SU-DHL-6 (cell line): ENCODE results near the gene MYH11.

Experiments
- H2AFZ ChIP-seq: fragments of 200-600 bp; sonication (generic); 2 replicates; pipeline ENCODE4 v1.6.1; 2014; ENCODE audit warnings: low read depth, mild to moderate bottlenecking, moderate library complexity, mixed read lengths, antibody characterized with exemption, low read length; ENCODE audit not compliant: severe bottlenecking
- H3F3A ChIP-seq: fragments of 200-600 bp; shearing (Covaris generic); 2 replicates; pipeline ENCODE4 v1.6.0; 2016; ENCODE audit warnings: antibody characterized with exemption, mild to moderate bottlenecking; ENCODE audit not compliant: insufficient read depth
- H3K27ac ChIP-seq: fragments of 200-600 bp; sonication (generic); 2 replicates; pipeline ENCODE4 v1.5.1; 2016; ENCODE audit warnings: low read depth, mild to moderate bottlenecking, low read length, moderate library complexity, mixed read lengths
- H3K27me3 ChIP-seq: fragments of 200-600 bp; sonication (generic), shearing (Covaris generic); 2 replicates; pipeline ENCODE4 v1.6.0; 2014; ENCODE audit warnings: mild to moderate bottlenecking, low read length
- H3K36me3 ChIP-seq: fragments of 200-600 bp; sonication (generic); 2 replicates; pipeline ENCODE4 v1.6.1; 2014; ENCODE audit warnings: mild to moderate bottlenecking, low read length, mixed read lengths
- H3K4me2 ChIP-seq: fragments of 300-600, 200-600 bp; shearing (Covaris generic), sonication (generic); 2 replicates; pipeline ENCODE4 v1.6.0; 2014; ENCODE audit warnings: low read length, low read depth, mild to moderate bottlenecking; ENCODE audit not compliant: poor library complexity, severe bottlenecking
- H3K4me3 ChIP-seq: fragments of 200-600 bp; sonication (generic); 2 replicates; pipeline ENCODE4 v1.5.1; 2014; ENCODE audit warnings: antibody characterized with exemption, low read length, mild to moderate bottlenecking, mixed read lengths; ENCODE audit not compliant: insufficient read depth, poor library complexity, severe bottlenecking
- H3K79me2 ChIP-seq: fragments of 200-600 bp; sonication (generic); 2 replicates; pipeline ENCODE4 v1.6.1; 2014; ENCODE audit warnings: mild to moderate bottlenecking, low read length, moderate library complexity; ENCODE audit not compliant: insufficient read depth
- H3K9ac ChIP-seq: fragments of 200-600 bp; sonication (generic); 2 replicates; pipeline ENCODE4 v1.7.0; 2014; ENCODE audit warnings: mild to moderate bottlenecking, low read length
- H3K9me2 ChIP-seq: fragments of 200-600 bp; sonication (generic); replicated peaks from 2 replicates; pipeline ENCODE4 v1.6.1; 2014; ENCODE audit warnings: low read length; ENCODE audit not compliant: insufficient read depth
- H3K9me3 ChIP-seq: fragments of 200-600 bp; sonication (generic); 2 replicates; pipeline ENCODE4 v1.6.1; 2014; ENCODE audit warnings: low read length, mixed read lengths; ENCODE audit not compliant: insufficient read depth
- H4K20me1 ChIP-seq: fragments of 200-600 bp; sonication (generic); 2 replicates; pipeline ENCODE4 v1.6.1; 2014; ENCODE audit warnings: low read depth, mild to moderate bottlenecking, antibody characterized with exemption, low read length, moderate library complexity, mixed read lengths
- CTCF ChIP-seq: fragments of 200-600 bp; sonication (generic); IDR thresholded peaks from one replicate; pipeline ENCODE4 v1.5.1; 2017; ENCODE audit warnings: antibody characterized with exemption, mild to moderate bottlenecking, low read length, moderate library complexity; ENCODE audit not compliant: insufficient read depth, poor library complexity, severe bottlenecking
- EZH2phosphoT487 ChIP-seq: fragments of 200-600 bp; sonication (generic), shearing (Covaris generic); conservative IDR thresholded peaks from 2 replicates; pipeline ENCODE4 v1.6.1; 2018; ENCODE audit warnings: mild to moderate bottlenecking, antibody characterized with exemption, low read length, moderate library complexity, mixed read lengths

Gene MYH11

GRCh38 chr16:15775663-15776304 is 81.0 kb downstream of the MYH11 start:
- H2AFZ ChIP-seq, result no peak overlapping the region
- no peak overlapping the region for H3K4me3 ChIP-seq
- H3K9ac ChIP-seq, result no peak overlapping the region
- no peaks in the 10 kb centered on the region for H3K9me3 ChIP-seq
- no peak overlapping the region for H3K27ac ChIP-seq
- H3F3A ChIP-seq, result no peaks in the 10 kb centered on the region
- H3K4me2 ChIP-seq, result no peak overlapping the region
- no peaks in the 10 kb centered on the region for H3K79me2 ChIP-seq
- no peaks in the 10 kb centered on the region for H3K36me3 ChIP-seq
- TF ChIP-seq CTCF (no peak), EZH2phosphoT487 (no peak)
- no peaks in the 10 kb centered on the region for H3K27me3 ChIP-seq
- H4K20me1 ChIP-seq, result no peaks in the 10 kb centered on the region
- H3K9me2 ChIP-seq, result no peaks in the 10 kb centered on the region

- Histone ChIP-seq H3K79me2 (no peaks in the 10 kb centered on the region), H4K20me1 (no peaks in the 10 kb centered on the region), H3K27ac (no peak overlapping the region), H3F3A (no peaks in the 10 kb centered on the region), H3K27me3 (no peaks in the 10 kb centered on the region), H3K9me2 (no peaks in the 10 kb centered on the region), H3K9ac (no peak overlapping the region), H2AFZ (no peak overlapping the region), H3K36me3 (no peaks in the 10 kb centered on the region), H3K4me2 (no peak overlapping the region), H3K9me3 (no peaks in the 10 kb centered on the region), H3K4me3 (no peak overlapping the region)
- TF ChIP-seq EZH2phosphoT487, result no peak
- no peak for TF ChIP-seq CTCF
Measured at GRCh38 chr16:15775209-15775608, 81.6 kb downstream of the MYH11 start.

GRCh38 chr16:15773968-15774367 is 82.9 kb downstream of the MYH11 start:
- H4K20me1 ChIP-seq, result no peaks in the 10 kb centered on the region
- no peaks in the 10 kb centered on the region for H3K27me3 ChIP-seq
- no peak overlapping the region for H3K4me2 ChIP-seq
- H3K36me3 ChIP-seq, result no peaks in the 10 kb centered on the region
- no peaks in the 10 kb centered on the region for H3K9me3 ChIP-seq
- H3F3A ChIP-seq, result no peaks in the 10 kb centered on the region
- no peaks in the 10 kb centered on the region for H3K9me2 ChIP-seq
- no peak overlapping the region for H3K4me3 ChIP-seq
- no peak overlapping the region for H3K27ac ChIP-seq
- H2AFZ ChIP-seq, result no peak overlapping the region
- TF ChIP-seq EZH2phosphoT487 (no peak), CTCF (no peak)
- H3K9ac ChIP-seq, result no peak overlapping the region
- no peaks in the 10 kb centered on the region for H3K79me2 ChIP-seq
